ENCODE measurements around the gene HS3ST4.

GRCh38 chr16:26128296-26128695 is 436.5 kb downstream of the HS3ST4 start:
- TF ChIP-seq POLR2AphosphoS5 (IDR thresholded peaks at IDR 0.05; ENCODE audit: insufficient read depth in 1 of 2, low read depth in 1 of 2) (no peak), CTCF (IDR thresholded peaks at IDR 0.05) (no peak), POLR2A (IDR thresholded peaks at IDR 0.05) (no peak)

Measured in vagina (tissue), 2 donors.